ENCODE measurements around the gene AATK.

The AATK gene

GRCh38 chr17:81143717-81144422, 22.2 kb downstream of the AATK start:
- DNase-seq (ENCODE audit: low spot score): no peak

GRCh38 chr17:81143200-81143527, 22.9 kb downstream of the AATK start:
- DNase-seq (ENCODE audit: low spot score): no peak

- peak; percentile 82 for DNase-seq (ENCODE audit: low spot score)
Observed at GRCh38 chr17:81142301-81143199, 23.5 kb downstream of the AATK start.

- DNase-seq (ENCODE audit: low spot score): no peak
Observed at GRCh38 chr17:81140695-81141094, 25.3 kb downstream of the AATK start.

GRCh38 chr17:81140018-81140417, 26.0 kb downstream of the AATK start:
- DNase-seq (ENCODE audit: low spot score): no peak

GRCh38 chr17:81139428-81139827, 26.6 kb downstream of the AATK start:
- DNase-seq (ENCODE audit: low spot score): no peak

GRCh38 chr17:81138500-81138899, 27.5 kb downstream of the AATK start:
- no peak for DNase-seq (ENCODE audit: low spot score)

- no peak for DNase-seq (ENCODE audit: low spot score)
Observed at GRCh38 chr17:81138083-81138482, 27.9 kb downstream of the AATK start.

GRCh38 chr17:81137248-81137647, 28.8 kb downstream of the AATK start:
- DNase-seq (ENCODE audit: low spot score): no peak

GRCh38 chr17:81136366-81136765, 29.7 kb downstream of the AATK start:
- no peak for DNase-seq (ENCODE audit: low spot score)

- peak; percentile 17 for DNase-seq (ENCODE audit: low spot score)
Observed at GRCh38 chr17:81135505-81136278, 30.3 kb downstream of the AATK start.

- DNase-seq (ENCODE audit: low spot score): no peak
Observed at GRCh38 chr17:81134064-81134781, 31.8 kb downstream of the AATK start.

- peak; percentile 29 for DNase-seq (ENCODE audit: low spot score)
Observed at GRCh38 chr17:81132770-81133723, 33.0 kb downstream of the AATK start.

- DNase-seq (ENCODE audit: low spot score): no peak
Observed at GRCh38 chr17:81132197-81132540, 33.9 kb downstream of the AATK start.

- DNase-seq (ENCODE audit: low spot score): peak; percentile 39
Observed at GRCh38 chr17:81131486-81132196, 34.4 kb downstream of the AATK start.

GRCh38 chr17:81130385-81131361, 35.3 kb downstream of the AATK start:
- no peak for DNase-seq (ENCODE audit: low spot score)

GRCh38 chr17:81129711-81130367, 36.2 kb downstream of the AATK start:
- DNase-seq (ENCODE audit: low spot score): no peak

- DNase-seq (ENCODE audit: low spot score): no peak
Observed at GRCh38 chr17:81129289-81129688, 36.7 kb downstream of the AATK start.

- no peak for DNase-seq (ENCODE audit: low spot score)
Observed at GRCh38 chr17:81128774-81129173, 37.2 kb downstream of the AATK start.
